ENCODE results near the gene FBXW8. TPM values are rescaled to one million over a fixed set of nuclear protein-coding genes. Genes with fewer than 3 reads are reported as not detected.
A peak's percentile ranks its signal among the peaks of the same experiment; 100 is the strongest.

The FBXW8 gene
- polyA plus RNA-seq, 4 donors, result 23.3 to 27.8 (median 24.3) TPM

DNA sequence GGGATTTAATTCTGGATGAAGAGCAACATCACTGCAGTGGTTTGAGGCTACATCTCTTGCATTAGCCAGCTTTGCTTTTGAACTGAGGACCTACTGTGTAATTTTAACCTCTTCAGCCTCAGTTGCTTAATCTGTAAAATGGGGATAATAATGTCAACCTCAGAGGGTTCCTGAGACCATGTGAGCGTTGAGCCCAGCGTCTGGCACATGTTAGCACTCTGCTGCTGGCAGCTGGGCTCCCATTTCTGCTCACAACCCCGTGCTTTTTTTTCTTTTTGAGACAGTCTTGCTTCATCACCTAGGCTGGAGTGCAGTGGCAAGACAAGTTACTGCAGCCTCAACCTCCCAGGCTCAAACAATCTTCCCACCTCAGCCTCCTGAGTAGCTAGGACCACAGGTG lies 156.9 kb downstream of the FBXW8 start:
- no peak for DNase-seq (ENCODE audit: low read depth in 4 of 4, low spot score in 2 of 4)

GRCh38 chr12:117068492-117068891 lies 157.7 kb downstream of the FBXW8 start:
- DNase-seq (ENCODE audit: low read depth in 4 of 4, low spot score in 2 of 4), result no peak

DNA sequence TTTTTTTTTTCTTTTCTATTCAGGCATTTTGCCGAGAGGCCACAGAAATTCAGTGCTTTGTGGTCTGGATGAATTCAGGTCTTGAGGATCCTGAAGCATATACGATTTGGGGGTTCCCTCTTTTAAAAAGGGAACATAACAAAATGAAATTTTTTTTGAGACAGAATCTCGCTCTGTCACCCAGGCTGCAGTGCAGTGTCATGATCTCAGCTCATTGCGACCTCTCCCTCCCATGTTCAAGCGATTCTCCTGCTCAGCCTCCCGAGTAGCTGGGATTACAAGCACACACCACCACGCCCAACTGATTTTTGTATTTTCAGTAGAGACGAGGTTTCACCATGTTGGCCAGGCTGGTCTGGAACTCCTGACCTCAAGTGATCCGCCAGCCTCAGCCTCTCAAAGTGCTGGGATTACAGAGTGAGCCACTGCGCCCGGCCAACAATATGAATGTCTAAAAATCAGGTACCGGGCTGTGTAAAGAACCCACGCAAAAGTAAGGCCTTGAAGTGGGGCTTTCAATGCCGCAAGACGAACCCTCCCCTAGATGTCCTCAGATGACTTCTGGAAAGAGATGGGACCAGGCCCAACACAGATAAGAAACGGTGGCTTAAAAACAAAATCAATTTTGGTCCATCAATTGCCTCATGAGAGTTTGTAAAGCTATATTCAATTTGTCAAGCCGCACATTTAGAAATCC lies 158.5 kb downstream of the FBXW8 start:
- DNase-seq (ENCODE audit: low read depth in 4 of 4, low spot score in 2 of 4), result no peak

DNA sequence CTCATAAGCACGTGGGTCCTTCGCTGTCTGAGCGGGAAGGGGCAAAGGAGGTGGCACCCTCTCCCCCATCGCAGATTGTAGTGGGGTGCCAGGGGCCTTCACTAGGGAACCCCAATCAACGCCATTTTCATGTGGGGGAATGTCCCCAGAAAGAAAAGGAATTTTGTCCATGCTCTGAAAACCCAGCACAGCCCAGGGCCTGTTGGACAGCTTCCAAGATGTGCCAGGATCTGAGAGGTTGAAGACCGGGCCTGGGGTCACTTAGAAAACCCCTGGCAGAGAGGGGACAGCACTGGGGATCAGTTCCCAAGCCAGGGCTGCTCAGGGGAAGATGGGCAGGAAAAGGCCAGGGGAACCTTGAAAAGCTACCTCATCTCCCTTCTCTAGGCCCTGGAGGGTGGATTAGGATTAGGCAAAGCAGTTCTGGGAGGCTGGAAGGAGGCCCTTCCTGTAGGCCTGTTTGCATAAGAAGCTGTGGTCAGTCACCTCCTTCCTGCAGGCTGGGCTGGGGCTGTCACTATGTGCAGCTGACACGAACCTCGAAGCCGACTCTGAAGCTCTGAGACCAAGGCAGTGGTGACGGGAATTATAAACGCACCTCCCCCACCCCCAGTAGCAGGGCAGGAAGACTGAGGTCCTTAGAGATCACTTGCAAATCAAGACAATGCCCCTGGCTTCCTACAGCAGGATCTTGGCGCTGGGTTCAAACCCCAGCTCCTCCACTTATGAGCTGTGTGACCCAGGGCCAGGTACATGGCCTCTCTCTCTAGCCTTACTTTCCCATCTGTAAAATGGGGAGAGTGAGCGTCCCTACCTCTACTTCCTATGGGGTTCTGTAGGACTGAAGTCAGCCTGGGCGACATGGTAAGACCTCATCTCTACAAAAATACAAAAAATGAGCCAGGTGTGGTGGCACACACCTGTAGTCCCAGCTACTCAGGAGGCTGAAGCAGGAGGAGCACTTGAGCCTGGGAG lies 159.5 kb downstream of the FBXW8 start:
- DNase-seq (ENCODE audit: low read depth in 4 of 4, low spot score in 2 of 4), result no peak

- no peak for DNase-seq (ENCODE audit: low read depth in 4 of 4, low spot score in 2 of 4)
Measured at GRCh38 chr12:117071009-117071408, 160.3 kb downstream of the FBXW8 start.

- no peak for DNase-seq (ENCODE audit: low read depth in 4 of 4, low spot score in 2 of 4)
Measured at GRCh38 chr12:117072106-117072505, 161.4 kb downstream of the FBXW8 start.

DNA sequence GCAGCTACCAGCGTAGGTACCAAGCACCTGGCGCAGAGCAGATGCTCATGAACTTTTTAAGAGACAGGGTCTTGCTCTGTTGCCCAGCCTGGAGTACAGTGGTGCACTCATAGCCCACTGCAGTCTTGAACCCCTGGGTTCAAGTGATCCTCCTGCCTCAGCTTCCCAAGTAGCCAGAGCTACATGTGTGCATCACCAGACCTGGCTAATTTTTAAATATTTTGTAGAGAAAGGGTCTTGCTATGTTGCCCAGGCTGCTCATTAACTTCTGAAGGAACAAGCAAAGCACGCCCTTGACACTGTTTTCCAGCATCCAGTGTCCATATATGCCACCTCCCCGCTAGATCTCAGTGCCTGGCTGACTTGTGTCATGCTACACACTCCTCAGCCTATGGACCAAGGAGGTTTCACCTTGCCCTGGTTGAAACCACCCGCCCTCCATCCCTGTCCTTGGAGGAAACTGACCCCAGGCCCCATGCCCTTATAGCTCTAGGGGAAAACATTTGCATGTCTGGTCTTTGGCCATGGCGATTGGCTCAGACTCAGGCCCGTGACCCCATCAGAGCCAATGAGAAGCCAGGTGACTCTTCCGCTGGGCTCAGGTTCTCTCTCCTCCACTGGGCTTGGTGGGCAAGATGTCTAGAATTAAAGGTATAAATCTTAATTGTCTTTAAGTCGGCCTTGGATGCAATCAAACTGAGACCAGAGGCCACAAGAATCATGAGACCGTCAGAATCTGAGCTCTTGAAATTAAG lies 162.2 kb downstream of the FBXW8 start:
- no peak for DNase-seq (ENCODE audit: low read depth in 4 of 4, low spot score in 2 of 4)

GRCh38 chr12:117073611-117074010 lies 162.9 kb downstream of the FBXW8 start:
- no peak for DNase-seq (ENCODE audit: low read depth in 4 of 4, low spot score in 2 of 4)

DNA sequence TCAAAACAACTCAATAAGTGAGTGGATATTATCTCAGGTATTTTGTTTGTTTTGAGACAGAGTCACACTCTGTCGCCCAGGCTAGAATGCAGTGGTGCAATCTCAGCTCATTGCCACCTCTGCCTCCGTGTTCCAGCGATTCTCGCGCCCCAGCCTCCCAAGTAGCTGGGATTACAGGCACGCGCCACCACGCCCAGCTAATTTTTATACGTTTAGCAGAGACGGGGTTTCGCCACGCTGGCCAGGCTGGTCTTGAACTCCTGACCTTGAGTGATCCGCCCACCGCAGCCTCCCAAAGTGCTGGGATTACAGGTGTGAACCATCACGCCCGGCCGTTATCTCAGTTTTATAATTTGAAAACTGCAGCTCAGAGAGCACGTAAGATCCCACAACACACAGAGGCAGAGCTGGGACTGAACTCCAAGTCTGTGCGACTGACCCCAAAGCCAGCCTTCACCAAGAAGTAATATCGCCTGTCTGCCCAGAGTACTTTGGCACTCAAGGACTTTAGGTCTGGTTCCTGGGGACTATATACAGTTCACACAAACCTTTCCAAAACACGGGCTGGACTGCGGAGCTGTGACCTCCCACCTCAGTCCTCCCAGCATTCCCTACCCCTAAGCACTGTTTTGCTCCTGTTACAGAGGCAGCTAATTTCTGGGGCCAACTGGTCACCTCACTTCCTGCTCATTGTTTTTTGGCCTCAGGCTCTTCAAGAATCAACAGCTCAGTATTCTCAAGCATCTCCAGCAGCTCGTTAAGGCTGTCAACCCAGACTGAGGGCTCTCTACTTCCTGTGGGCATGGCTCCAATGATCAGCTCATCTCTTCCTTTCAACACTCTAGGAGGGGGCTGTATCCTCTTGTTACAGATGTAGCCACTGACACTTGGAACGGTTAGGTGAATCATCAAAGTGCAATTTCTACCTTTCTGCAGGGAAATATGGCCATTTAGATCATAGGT lies 165.9 kb downstream of the FBXW8 start:
- DNase-seq (ENCODE audit: low read depth in 4 of 4, low spot score in 2 of 4), result no peak

GRCh38 chr12:117079487-117079886 lies 168.7 kb downstream of the FBXW8 start:
- DNase-seq (ENCODE audit: low read depth in 4 of 4, low spot score in 2 of 4), result no peak

GRCh38 chr12:117080661-117081144 lies 170.0 kb downstream of the FBXW8 start:
- DNase-seq (ENCODE audit: low read depth in 4 of 4, low spot score in 2 of 4), result peak; percentile 46 to 63 (median 61)

Other genes with a start within 250 kb of the FBXW8 start
- gene SPRING1, start 172.9 kb upstream of the FBXW8 start, polyA plus RNA-seq (ENCODE audit: insufficient read length in 4 of 4), result 10 to 100 TPM; 29.8 to 41.7 (median 34.0) TPM
- gene RNFT2, start 172.6 kb upstream of the FBXW8 start, polyA plus RNA-seq (ENCODE audit: insufficient read length in 4 of 4), result 1 to 10 TPM; 4.0 to 8.0 (median 6.0) TPM
- gene HRK, start 29.5 kb upstream of the FBXW8 start, polyA plus RNA-seq (ENCODE audit: insufficient read length in 4 of 4), result under 1 TPM; 0.38 to 0.57 (median 0.48) TPM
- 10 to 100 TPM in 3 of 4 donors, 1 to 10 TPM in 1; 7.9 to 12.1 (median 11.4) TPM for gene TESC, start 188.5 kb downstream of the FBXW8 start, polyA plus RNA-seq (ENCODE audit: insufficient read length in 4 of 4)